RWPE2 (cell line): ENCODE data around the gene PSTPIP2.

Source experiments
- ATAC-seq: fragments of 200-7000 bp; cut with Tn5 transposase; 3 replicates; pipeline ENCODE4 v1.9.1; 2021; ENCODE audit warnings: low read depth
- DNase-seq: peaks from one replicate; pipeline ENCODE4 v3.0.0-alpha.2; 2020; ENCODE audit warnings: low spot score
- H3K27ac ChIP-seq: fragments of 450-650 bp; 2 replicates; pipeline ENCODE4 v1.5.1; 2017; ENCODE audit warnings: mild to moderate bottlenecking; ENCODE audit not compliant: poor library complexity, severe bottlenecking
- H3K27me3 ChIP-seq: fragments of 250-450 bp; sonication (Bioruptor Pico); 2 replicates; pipeline ENCODE4 v1.5.1; 2021; ENCODE audit warnings: mild to moderate bottlenecking, moderate library complexity; ENCODE audit not compliant: insufficient read depth, poor library complexity, severe bottlenecking
- H3K36me3 ChIP-seq: fragments of 250-450 bp; sonication (Bioruptor Pico); 2 replicates; pipeline ENCODE4 v1.5.1; 2020; ENCODE audit warnings: low read depth, mild to moderate bottlenecking, moderate library complexity
- H3K4me1 ChIP-seq: fragments of 250-450 bp; sonication (Bioruptor Pico); 2 replicates; pipeline ENCODE4 v1.5.1; 2021; ENCODE audit warnings: mild to moderate bottlenecking, moderate library complexity; ENCODE audit not compliant: insufficient read depth, poor library complexity, severe bottlenecking
- H3K4me3 ChIP-seq: fragments of 250-450 bp; sonication (Bioruptor Pico); 2 replicates; pipeline ENCODE4 v1.5.1; 2021; ENCODE audit warnings: mild to moderate bottlenecking, moderate library complexity; ENCODE audit not compliant: severe bottlenecking
- H3K9me3 ChIP-seq: fragments of 250-450 bp; sonication (Bioruptor Pico); 2 replicates; pipeline ENCODE4 v1.5.1; 2021; ENCODE audit warnings: mild to moderate bottlenecking, moderate library complexity; ENCODE audit not compliant: severe bottlenecking
- TF ChIP-seq, protein P1 (sequence below): fragments of 450-650 bp; IDR thresholded peaks from one replicate; pipeline ENCODE4 v1.5.1; 2017; ENCODE audit warnings: mild to moderate bottlenecking, moderate library complexity; ENCODE audit not compliant: poor library complexity, severe bottlenecking

Gene PSTPIP2

GRCh38 chr18:45984546-45985235 is 87.4 kb downstream of the PSTPIP2 start:
- Histone ChIP-seq H3K4me3 (no peak overlapping the region), H3K36me3 (peaks cover 11% of the 10 kb centered on the region), H3K4me1 (no peaks in the 10 kb centered on the region), H3K27me3 (no peaks in the 10 kb centered on the region), H3K27ac (no peak overlapping the region), H3K9me3 (no peaks in the 10 kb centered on the region)
- DNase-seq (no peak), ATAC-seq (no peak)
- TF ChIP-seq, protein P1, sequence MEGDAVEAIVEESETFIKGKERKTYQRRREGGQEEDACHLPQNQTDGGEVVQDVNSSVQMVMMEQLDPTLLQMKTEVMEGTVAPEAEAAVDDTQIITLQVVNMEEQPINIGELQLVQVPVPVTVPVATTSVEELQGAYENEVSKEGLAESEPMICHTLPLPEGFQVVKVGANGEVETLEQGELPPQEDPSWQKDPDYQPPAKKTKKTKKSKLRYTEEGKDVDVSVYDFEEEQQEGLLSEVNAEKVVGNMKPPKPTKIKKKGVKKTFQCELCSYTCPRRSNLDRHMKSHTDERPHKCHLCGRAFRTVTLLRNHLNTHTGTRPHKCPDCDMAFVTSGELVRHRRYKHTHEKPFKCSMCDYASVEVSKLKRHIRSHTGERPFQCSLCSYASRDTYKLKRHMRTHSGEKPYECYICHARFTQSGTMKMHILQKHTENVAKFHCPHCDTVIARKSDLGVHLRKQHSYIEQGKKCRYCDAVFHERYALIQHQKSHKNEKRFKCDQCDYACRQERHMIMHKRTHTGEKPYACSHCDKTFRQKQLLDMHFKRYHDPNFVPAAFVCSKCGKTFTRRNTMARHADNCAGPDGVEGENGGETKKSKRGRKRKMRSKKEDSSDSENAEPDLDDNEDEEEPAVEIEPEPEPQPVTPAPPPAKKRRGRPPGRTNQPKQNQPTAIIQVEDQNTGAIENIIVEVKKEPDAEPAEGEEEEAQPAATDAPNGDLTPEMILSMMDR: no peak

GRCh38 chr18:45981821-45982220 is 90.2 kb downstream of the PSTPIP2 start:
- Histone ChIP-seq H3K9me3 (no peaks in the 10 kb centered on the region), H3K27me3 (no peaks in the 10 kb centered on the region), H3K4me1 (no peaks in the 10 kb centered on the region), H3K27ac (no peak overlapping the region), H3K36me3 (no peaks in the 10 kb centered on the region), H3K4me3 (no peak overlapping the region)
- ATAC-seq (no peak), DNase-seq (no peak)
- TF ChIP-seq, protein P1: no peak

GRCh38 chr18:45980229-45980628 is 91.8 kb downstream of the PSTPIP2 start:
- ATAC-seq (no peak), DNase-seq (no peak)
- no peaks in the 10 kb centered on the region for H3K9me3 ChIP-seq
- H3K27me3 ChIP-seq: no peaks in the 10 kb centered on the region
- H3K36me3 ChIP-seq: no peaks in the 10 kb centered on the region
- no peaks in the 10 kb centered on the region for H3K4me1 ChIP-seq
- H3K4me3 ChIP-seq: no peak overlapping the region
- H3K27ac ChIP-seq: no peak overlapping the region
- TF ChIP-seq, protein P1: no peak

DNA sequence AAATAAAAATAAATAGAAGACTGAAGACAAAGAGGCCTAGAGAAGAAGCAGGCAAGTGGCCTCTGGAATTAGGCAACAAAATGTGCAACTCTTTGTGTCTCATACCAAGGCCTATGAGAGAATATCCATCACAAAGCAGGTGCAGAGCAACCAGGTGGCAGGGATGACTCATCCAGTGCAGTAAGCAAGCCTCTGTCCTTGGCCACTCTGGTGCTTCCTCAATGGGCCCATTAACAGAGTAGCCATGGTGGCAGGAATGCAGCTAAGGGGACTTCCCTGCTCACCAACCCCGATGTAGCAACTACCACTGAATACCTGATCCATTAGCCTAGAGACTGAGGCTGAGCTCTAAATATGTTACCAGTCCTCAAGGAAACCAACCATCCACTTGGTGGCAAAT is 94.0 kb downstream of the PSTPIP2 start:
- Histone ChIP-seq H3K27me3 (no peaks in the 10 kb centered on the region), H3K4me1 (peaks cover 3% of the 10 kb centered on the region), H3K4me3 (no peak overlapping the region), H3K9me3 (no peaks in the 10 kb centered on the region), H3K27ac (no peak overlapping the region), H3K36me3 (no peaks in the 10 kb centered on the region)
- ATAC-seq: peak; percentile 41; the same call in 1 of the 3 replicates
- TF ChIP-seq, protein P1: no peak
- DNase-seq: no peak

DNA sequence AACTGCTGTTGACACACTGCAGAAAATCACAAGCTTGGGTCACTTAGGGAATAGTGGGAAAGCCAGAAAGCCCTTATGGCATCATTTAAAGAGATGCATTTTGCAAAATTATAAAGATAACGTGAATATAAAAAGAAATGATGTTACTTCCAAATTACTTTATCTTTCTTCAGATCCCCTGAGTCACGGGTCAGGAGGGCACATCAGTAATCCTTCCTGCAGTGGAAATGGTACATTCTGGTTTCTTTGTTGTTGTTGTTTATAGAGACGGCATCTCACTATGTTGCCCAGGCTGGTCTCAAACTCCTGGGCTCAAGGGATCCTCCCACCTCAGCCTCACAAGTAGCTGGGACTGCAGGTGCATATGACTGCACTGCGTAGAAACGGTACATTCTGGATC is 95.1 kb downstream of the PSTPIP2 start:
- Histone ChIP-seq H3K4me1 (peaks cover 3% of the 10 kb centered on the region), H3K27me3 (no peaks in the 10 kb centered on the region), H3K36me3 (no peaks in the 10 kb centered on the region), H3K4me3 (no peak overlapping the region), H3K27ac (no peak overlapping the region), H3K9me3 (no peaks in the 10 kb centered on the region)
- TF ChIP-seq, protein P1: no peak
- ATAC-seq (no peak), DNase-seq (no peak)
